Measurements from ENCODE around the gene CP. TPM values are rescaled to one million over a fixed set of nuclear protein-coding genes. Genes with fewer than 3 reads are reported as not detected.
"Not testable (repeated sequence)": the region's sequence is repeated elsewhere in the genome, so short reads cannot be mapped to it uniquely, and the experiment has no call there.

Gene CP
- total RNA-seq, 6 experiments from 2014 or later = 1,086 to 3,257 (median 1,852) TPM

GRCh38 chr3:149224736-149225594, 3.3 kb upstream of the CP start:
- H3K36me3 ChIP-seq = no peaks in the 10 kb centered on the region
- TF ChIP-seq CTCF (IDR thresholded peaks at IDR 0.05) = no peak
- TF ChIP-seq POLR2A (IDR thresholded peaks at IDR 0.05) = peak; percentile 87
- H3K9me3 ChIP-seq = no peaks in the 10 kb centered on the region
- no peaks in the 10 kb centered on the region for H3K27me3 ChIP-seq
- 0% methylated on average over 9 of the region's 9 CpGs for WGBS (ENCODE audit: insufficient coverage, low coverage, low lambda C conversion rate, missing lambda C conversion rate)
- DNase-seq (peak; percentile 55 to 79 (median 56)), ATAC-seq (peak; percentile 71 to 89 (median 76))
- peak overlapping the region; percentile 20 to 43 (median 42) for H3K4me3 ChIP-seq
- peak overlapping the region; percentile 89 to 94 (median 89) for H3K27ac ChIP-seq
- H3K4me1 ChIP-seq = peaks cover 0 to 33% (median 3%) of the 10 kb centered on the region in 4 donors
- intact Hi-C loops (cut with DNase I) = no loop called here

GRCh38 chr3:149223461-149223820, 1.8 kb upstream of the CP start:
- Histone ChIP-seq H3K36me3 (no peaks in the 10 kb centered on the region), H3K4me1 (peaks cover 0 to 33% (median 3%) of the 10 kb centered on the region in 4 donors), H3K4me3 (peak overlapping the region in 2 of 3 donors; percentile 42 to 43), H3K27me3 (no peaks in the 10 kb centered on the region), H3K27ac (peak overlapping the region; percentile 89 to 94 (median 89)), H3K9me3 (no peaks in the 10 kb centered on the region)
- no peak for ATAC-seq
- no peak for DNase-seq
- 67% methylated on average over 1 of the region's 6 CpGs for WGBS (ENCODE audit: insufficient coverage, low coverage, low lambda C conversion rate, missing lambda C conversion rate)
- intact Hi-C loops (cut with DNase I) = no loop called here
- TF ChIP-seq CTCF (IDR thresholded peaks at IDR 0.05) = no peak
- TF ChIP-seq POLR2A (IDR thresholded peaks at IDR 0.05) = no peak

DNA sequence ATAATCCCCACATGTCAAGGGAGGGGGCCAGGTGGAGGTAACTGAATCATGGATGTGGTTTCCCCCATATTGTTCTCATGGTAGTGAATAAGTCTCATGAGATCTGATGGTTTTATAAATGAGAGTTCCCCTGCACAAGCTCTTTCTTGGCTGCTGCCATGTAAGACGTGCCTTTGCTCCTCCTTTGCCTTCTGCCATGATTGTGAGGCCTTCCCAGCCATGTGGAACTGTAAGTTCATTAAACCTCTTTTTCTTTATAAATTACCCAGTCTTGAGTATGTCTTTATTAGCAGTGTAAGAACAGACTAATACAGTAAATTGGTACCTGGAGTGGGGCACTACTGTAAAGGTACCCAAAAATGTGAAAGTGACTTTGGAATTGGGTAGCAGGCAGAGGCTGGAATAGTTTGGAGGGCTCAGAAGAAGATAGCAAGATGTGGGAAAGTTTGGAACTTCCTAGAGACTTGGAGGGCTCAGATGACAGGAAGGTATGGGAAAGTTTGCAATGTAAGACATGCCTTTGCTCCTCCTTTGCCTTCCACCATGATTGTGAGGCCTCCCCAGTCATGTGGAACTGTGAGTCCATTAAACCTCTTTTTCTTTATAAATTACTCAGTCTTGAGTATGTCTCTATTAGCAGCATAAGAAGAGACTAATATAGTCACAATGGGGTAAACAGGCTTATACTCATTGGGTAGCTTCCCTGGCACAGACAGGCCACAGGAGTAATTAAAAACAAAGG, 2.1 kb downstream of the CP start:
- intact Hi-C loops (cut with DNase I); H3K9me3 ChIP-seq; ATAC-seq; H3K27me3 ChIP-seq; DNase-seq; H3K36me3 ChIP-seq: not testable (repeated sequence)
- Histone ChIP-seq H3K27ac (peak overlapping the region; percentile 89 to 94 (median 89)), H3K4me3 (peak overlapping the region; percentile 49 to 63 (median 61)), H3K4me1 (peaks cover 0 to 18% (median under 1%) of the 10 kb centered on the region in 4 donors)
- WGBS (ENCODE audit: insufficient coverage, low coverage, low lambda C conversion rate, missing lambda C conversion rate) = 18% methylated on average over 1 of the region's 1 CpG

DNA sequence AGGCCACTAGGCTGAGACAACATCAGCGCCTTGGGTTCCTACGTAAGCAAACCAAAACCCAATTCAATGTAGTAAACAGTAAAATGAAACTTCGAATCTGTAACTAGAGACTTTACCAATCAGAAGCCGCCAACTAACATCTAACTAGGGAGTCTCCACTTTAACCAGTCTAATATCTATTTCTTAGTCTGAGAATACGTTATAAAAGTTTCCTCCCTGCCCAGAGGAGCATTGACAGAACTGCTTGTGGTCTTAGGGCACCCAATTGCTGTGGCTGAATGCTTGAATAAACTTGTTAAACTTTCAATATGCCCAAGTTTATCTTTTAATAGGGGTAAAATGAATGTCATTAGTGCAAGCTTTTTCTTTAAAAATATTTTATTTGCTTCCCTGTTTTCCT, 4.3 kb downstream of the CP start:
- DNase-seq (no peak), ATAC-seq (peak in 3 of 4 donors; percentile 1 to 31 (median 2))
- TF ChIP-seq CTCF (IDR thresholded peaks at IDR 0.05) (no peak), POLR2A (IDR thresholded peaks at IDR 0.05) (peak; percentile 53)
- H3K4me1 ChIP-seq = peaks cover 0 to 15% (median 4%) of the 10 kb centered on the region in 4 donors
- H3K9me3 ChIP-seq = no peaks in the 10 kb centered on the region
- H3K27ac ChIP-seq = peak overlapping the region; percentile 89 to 94 (median 89)
- peaks cover 0 to 5% (median 2%) of the 10 kb centered on the region in 4 donors for H3K36me3 ChIP-seq
- intact Hi-C loops (cut with DNase I) = no loop called here
- 40% methylated on average over 5 of the region's 5 CpGs for WGBS (ENCODE audit: insufficient coverage, low coverage, low lambda C conversion rate, missing lambda C conversion rate)
- H3K4me3 ChIP-seq = peak overlapping the region; percentile 49 to 63 (median 61)
- no peaks in the 10 kb centered on the region for H3K27me3 ChIP-seq

Measured in right lobe of liver (tissue), 6 donors.